IMR-90 (cell line): ENCODE data around the gene ZNF544. TPM values are rescaled to one million over a fixed set of nuclear protein-coding genes. Genes with fewer than 3 reads are reported as not detected.

Experiments
- polyA plus RNA-seq, 3 experiments: library from polyadenylated mRNA; depleted of rRNA; stranded (reverse); fragments of >200 nt; gene quantifications; 2 replicates each; pipeline ENCODE4 v1.2.3, GENCODE V29; 2012; ENCODE audit warnings: low replicate concordance in 1 of 3
- total RNA-seq: library from RNA; depleted of rRNA; stranded (reverse); fragments of >200 nt; gene quantifications from 2 replicates; pipeline ENCODE4 v1.2.3, GENCODE V29; 2012; rRNA removed

ZNF544 gene
- total and polyA plus RNA-seq, 2 of the 4 experiments (the other 2 are of a cell fraction) = 19.3 to 45.9 TPM

Other genes starting within 250 kb of the ZNF544 start
- gene ZNF606, start 226.1 kb upstream of the ZNF544 start, total RNA-seq = 9.0 and 9.4 TPM in 2 replicates
- 2.6 and 4.3 TPM in 2 replicates for gene ZNF606, start 226.1 kb upstream of the ZNF544 start, polyA plus RNA-seq (2012; rRNA removed)
- gene ZSCAN1, start 194.9 kb upstream of the ZNF544 start, total RNA-seq = not detected in 2 replicates
- gene ZSCAN1, start 194.9 kb upstream of the ZNF544 start, polyA plus RNA-seq (2012; rRNA removed) = 0.14 TPM in 1 of 2 replicates, not detected in the other
- gene ZNF135, start 169.6 kb upstream of the ZNF544 start, total RNA-seq = 1.9 and 2.7 TPM in 2 replicates
- 2.4 and 2.7 TPM in 2 replicates for gene ZNF135, start 169.6 kb upstream of the ZNF544 start, polyA plus RNA-seq (2012; rRNA removed)
- 3.0 and 3.6 TPM in 2 replicates for gene ZSCAN18, start 130.7 kb upstream of the ZNF544 start, total RNA-seq
- 8.2 and 11.1 TPM in 2 replicates for gene ZSCAN18, start 130.7 kb upstream of the ZNF544 start, polyA plus RNA-seq (2012; rRNA removed)
- 15.3 and 16.8 TPM in 2 replicates for gene ZNF329, start 78.1 kb upstream of the ZNF544 start, total RNA-seq
- 3.3 and 4.7 TPM in 2 replicates for gene ZNF329, start 78.1 kb upstream of the ZNF544 start, polyA plus RNA-seq (2012; rRNA removed)
- 12.5 and 15.2 TPM in 2 replicates for gene ZNF274, start 45.9 kb upstream of the ZNF544 start, total RNA-seq
- gene ZNF274, start 45.9 kb upstream of the ZNF544 start, polyA plus RNA-seq (2012; rRNA removed) = 11.0 and 12.1 TPM in 2 replicates
- 3.9 and 4.4 TPM in 2 replicates for gene ZNF8, start 50.0 kb downstream of the ZNF544 start, total RNA-seq
- 1.5 and 2.1 TPM in 2 replicates for gene ZNF8, start 50.0 kb downstream of the ZNF544 start, polyA plus RNA-seq (2012; rRNA removed)
- 30.8 and 33.0 TPM in 2 replicates for gene ERVK3-1, start 76.5 kb downstream of the ZNF544 start, total RNA-seq
- gene ERVK3-1, start 76.5 kb downstream of the ZNF544 start, polyA plus RNA-seq (2012; rRNA removed) = 34.9 and 39.3 TPM in 2 replicates
- gene ZSCAN22, start 98.1 kb downstream of the ZNF544 start, total RNA-seq = 1.9 and 2.5 TPM in 2 replicates
- 1.8 and 2.2 TPM in 2 replicates for gene ZSCAN22, start 98.1 kb downstream of the ZNF544 start, polyA plus RNA-seq (2012; rRNA removed)
- 4.5 and 6.4 TPM in 2 replicates for gene A1BG, start 124.6 kb downstream of the ZNF544 start, total RNA-seq
- gene A1BG, start 124.6 kb downstream of the ZNF544 start, polyA plus RNA-seq (2012; rRNA removed) = 54.5 and 65.7 TPM in 2 replicates
- gene ZNF497, start 133.8 kb downstream of the ZNF544 start, total RNA-seq = 0.18 and 0.56 TPM in 2 replicates
- gene ZNF497, start 133.8 kb downstream of the ZNF544 start, polyA plus RNA-seq (2012; rRNA removed) = 0.24 and 0.27 TPM in 2 replicates
- 0.54 and 0.56 TPM in 2 replicates for gene ZNF837, start 152.1 kb downstream of the ZNF544 start, total RNA-seq
- 1.2 and 1.9 TPM in 2 replicates for gene ZNF837, start 152.1 kb downstream of the ZNF544 start, polyA plus RNA-seq (2012; rRNA removed)
- gene RPS5, start 158.4 kb downstream of the ZNF544 start, total RNA-seq = 3,811 and 5,858 TPM in 2 replicates
- gene RPS5, start 158.4 kb downstream of the ZNF544 start, polyA plus RNA-seq (2012; rRNA removed) = 3,265 and 3,617 TPM in 2 replicates
- gene RNF225, start 166.7 kb downstream of the ZNF544 start, total RNA-seq = not detected in 2 replicates
- 0.10 TPM in 1 of 2 replicates, not detected in the other for gene RNF225, start 166.7 kb downstream of the ZNF544 start, polyA plus RNA-seq (2012; rRNA removed)
- gene ZNF584, start 179.7 kb downstream of the ZNF544 start, total RNA-seq = 12.8 and 15.4 TPM in 2 replicates
- gene ZNF584, start 179.7 kb downstream of the ZNF544 start, polyA plus RNA-seq (2012; rRNA removed) = 11.6 and 12.4 TPM in 2 replicates
- 8.9 and 13.6 TPM in 2 replicates for gene ZNF132, start 211.2 kb downstream of the ZNF544 start, total RNA-seq
- 1.4 and 2.4 TPM in 2 replicates for gene ZNF132, start 211.2 kb downstream of the ZNF544 start, polyA plus RNA-seq (2012; rRNA removed)
- 3.3 and 4.1 TPM in 2 replicates for gene ZNF324B, start 222.7 kb downstream of the ZNF544 start, total RNA-seq
- 2.8 and 3.5 TPM in 2 replicates for gene ZNF324B, start 222.7 kb downstream of the ZNF544 start, polyA plus RNA-seq (2012; rRNA removed)
- 6.6 and 6.9 TPM in 2 replicates for gene ZNF324, start 238.2 kb downstream of the ZNF544 start, total RNA-seq
- gene ZNF324, start 238.2 kb downstream of the ZNF544 start, polyA plus RNA-seq (2012; rRNA removed) = 5.6 and 6.0 TPM in 2 replicates
- 3.9 and 4.8 TPM in 2 replicates for gene ZNF446, start 247.4 kb downstream of the ZNF544 start, total RNA-seq
- gene ZNF446, start 247.4 kb downstream of the ZNF544 start, polyA plus RNA-seq (2012; rRNA removed) = 6.9 and 7.5 TPM in 2 replicates